MM.1S (cell line): ENCODE data around the gene WDR19.

Experiments used
- DNase-seq: peaks from one replicate; pipeline ENCODE4 v3.0.0-alpha.2; 2015
- H2AFZ ChIP-seq: fragments of 300-600 bp; sonication (generic); 2 replicates; pipeline ENCODE4 v1.6.0; 2016; ENCODE audit warnings: antibody characterized with exemption, low read length
- H3F3A ChIP-seq: fragments of 300-600 bp; sonication (generic); 2 replicates; pipeline ENCODE4 v1.6.1; 2016; ENCODE audit warnings: mild to moderate bottlenecking, antibody characterized with exemption, low read length, moderate library complexity, mixed read lengths; ENCODE audit not compliant: insufficient read depth
- H3K27ac ChIP-seq: fragments of 300-600 bp; sonication (generic); 2 replicates; pipeline ENCODE4 v1.5.1; 2016; ENCODE audit warnings: mild to moderate bottlenecking, low read length
- H3K27me3 ChIP-seq: fragments of 300-600 bp; sonication (generic); replicated peaks from 2 replicates; pipeline ENCODE4 v1.6.0; 2016; ENCODE audit warnings: low read length; ENCODE audit not compliant: insufficient read depth
- H3K36me3 ChIP-seq: fragments of 300-600 bp; sonication (generic); replicated peaks from 2 replicates; pipeline ENCODE4 v1.6.1; 2016; ENCODE audit warnings: mild to moderate bottlenecking, low read length, mixed read lengths; ENCODE audit not compliant: insufficient read depth
- H3K4me1 ChIP-seq: fragments of 300-600 bp; sonication (generic); 2 replicates; pipeline ENCODE4 v1.6.1; 2016; ENCODE audit warnings: low read length, mixed read lengths
- H3K4me2 ChIP-seq: fragments of 300-600 bp; sonication (generic); 2 replicates; pipeline ENCODE4 v1.6.0; 2016; ENCODE audit warnings: low read depth, low read length
- H3K4me3 ChIP-seq: fragments of 300-600 bp; sonication (generic); 2 replicates; pipeline ENCODE4 v1.5.1; 2016; ENCODE audit warnings: low read length, mixed read lengths
- H3K79me2 ChIP-seq: fragments of 300-600 bp; sonication (generic); 2 replicates; pipeline ENCODE4 v1.6.1; 2016; ENCODE audit warnings: mixed run types, low read length, mixed read lengths
- H3K9ac ChIP-seq: fragments of 300-600 bp; sonication (generic); 2 replicates; pipeline ENCODE4 v1.6.1; 2016; ENCODE audit warnings: low read length, mixed read lengths
- H3K9me2 ChIP-seq: fragments of 300-600 bp; sonication (generic); replicated peaks from 2 replicates; pipeline ENCODE4 v1.6.1; 2016; ENCODE audit warnings: mild to moderate bottlenecking, low read length, mixed read lengths; ENCODE audit not compliant: insufficient read depth
- H3K9me3 ChIP-seq: fragments of 300-600 bp; sonication (generic); replicated peaks from 2 replicates; pipeline ENCODE4 v1.6.1; 2016; ENCODE audit warnings: mild to moderate bottlenecking, low read length, mixed read lengths; ENCODE audit not compliant: insufficient read depth
- H4K20me1 ChIP-seq: fragments of 300-600 bp; sonication (generic); 2 replicates; pipeline ENCODE4 v1.6.1; 2016; ENCODE audit warnings: mild to moderate bottlenecking, low read length, moderate library complexity, mixed read lengths; ENCODE audit not compliant: insufficient read depth
- CTCF ChIP-seq: fragments of 300-600 bp; sonication (generic); IDR thresholded peaks from 2 replicates; pipeline ENCODE4 v1.5.1; 2016; ENCODE audit warnings: antibody characterized with exemption, low read length, mixed read lengths
- EZH2 ChIP-seq: fragments of 300-600 bp; sonication (generic); optimal IDR thresholded peaks from 2 replicates; pipeline ENCODE3; 2017; ENCODE audit warnings: low read depth, mild to moderate bottlenecking, antibody characterized with exemption, low read length, mixed read lengths
- EZH2phosphoT487 ChIP-seq: fragments of 300-600 bp; sonication (generic); IDR thresholded peaks from 2 replicates; pipeline ENCODE4 v1.6.1; 2018; ENCODE audit warnings: antibody characterized with exemption, low read length

WDR19 gene

DNA sequence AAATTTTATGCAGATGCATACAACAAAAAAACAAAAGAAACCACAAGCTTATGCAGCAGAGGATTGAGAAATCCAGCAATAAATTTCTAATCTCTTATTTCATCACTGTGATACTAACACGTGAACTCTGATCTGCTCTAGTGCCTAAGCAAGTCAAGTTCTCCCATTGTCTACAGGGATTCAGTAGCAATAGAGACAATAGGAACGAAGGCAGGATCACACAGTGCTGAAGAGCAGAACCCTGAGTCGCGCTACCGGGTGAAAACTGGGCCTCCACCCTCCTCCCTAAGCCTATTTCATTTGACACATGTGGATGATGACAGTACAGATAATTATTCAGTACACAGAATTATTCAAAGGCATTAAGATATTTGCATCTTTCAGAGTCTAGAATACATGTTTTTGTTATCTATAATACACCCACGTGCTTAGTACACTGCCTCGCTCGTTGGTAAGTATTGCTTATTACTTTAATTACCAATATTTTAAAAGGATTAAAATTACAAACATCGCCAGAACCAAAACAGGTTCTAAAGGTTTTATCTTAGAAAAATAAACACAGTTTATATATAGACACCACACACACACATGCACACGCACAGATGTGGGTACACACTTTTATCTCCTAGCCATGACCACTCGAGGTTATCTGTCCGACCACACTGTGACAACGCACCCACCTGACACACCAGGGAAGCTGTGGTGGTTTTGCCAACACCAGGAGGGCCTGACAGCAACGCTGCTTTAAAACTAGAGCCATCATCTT, 123.8 kb downstream of the WDR19 start:
- H2AFZ ChIP-seq = no peak overlapping the region
- H3K4me1 ChIP-seq = no peaks in the 10 kb centered on the region
- H3K9ac ChIP-seq = no peak overlapping the region
- H3F3A ChIP-seq = no peaks in the 10 kb centered on the region
- H3K9me3 ChIP-seq = no peaks in the 10 kb centered on the region
- H3K9me2 ChIP-seq = no peaks in the 10 kb centered on the region
- no peak for TF ChIP-seq CTCF
- H3K27ac ChIP-seq = no peak overlapping the region
- no peak for DNase-seq
- H3K27me3 ChIP-seq = no peaks in the 10 kb centered on the region
- H3K36me3 ChIP-seq = peaks cover 17% of the 10 kb centered on the region
- no peak overlapping the region for H3K4me3 ChIP-seq
- no peaks in the 10 kb centered on the region for H4K20me1 ChIP-seq
- peaks cover 22% of the 10 kb centered on the region for H3K79me2 ChIP-seq
- H3K4me2 ChIP-seq = no peak overlapping the region

DNA sequence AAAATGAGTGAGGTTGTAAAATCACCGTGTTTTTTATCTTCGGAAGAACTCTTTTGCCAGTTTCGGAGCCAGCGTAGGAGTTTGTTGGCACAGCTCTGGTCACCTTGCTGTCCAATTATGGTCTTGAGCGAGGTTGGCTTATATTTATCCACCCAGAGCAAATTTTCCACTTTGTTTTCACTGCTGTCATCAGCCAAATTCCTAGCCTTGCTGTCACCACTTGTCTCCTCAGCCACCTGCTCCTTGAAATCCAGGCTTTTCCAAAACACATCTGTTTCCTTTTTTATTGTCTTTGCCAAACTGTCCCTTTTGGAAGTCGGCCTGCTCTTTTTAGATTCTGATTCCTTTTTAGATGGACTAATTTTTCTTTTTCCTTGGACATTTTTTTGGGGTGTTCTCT, 126.3 kb downstream of the WDR19 start:
- Histone ChIP-seq H3K4me2 (no peak overlapping the region), H3K4me1 (no peaks in the 10 kb centered on the region), H3K79me2 (peaks cover 24% of the 10 kb centered on the region), H3K27ac (no peak overlapping the region), H3F3A (no peaks in the 10 kb centered on the region), H3K4me3 (no peak overlapping the region), H4K20me1 (no peaks in the 10 kb centered on the region), H3K9ac (no peak overlapping the region), H2AFZ (no peak overlapping the region), H3K9me3 (no peaks in the 10 kb centered on the region), H3K27me3 (no peaks in the 10 kb centered on the region), H3K9me2 (no peaks in the 10 kb centered on the region), H3K36me3 (peaks cover 19% of the 10 kb centered on the region)
- no peak for TF ChIP-seq EZH2
- TF ChIP-seq EZH2phosphoT487 = no peak
- TF ChIP-seq CTCF = no peak
- DNase-seq = no peak

DNA sequence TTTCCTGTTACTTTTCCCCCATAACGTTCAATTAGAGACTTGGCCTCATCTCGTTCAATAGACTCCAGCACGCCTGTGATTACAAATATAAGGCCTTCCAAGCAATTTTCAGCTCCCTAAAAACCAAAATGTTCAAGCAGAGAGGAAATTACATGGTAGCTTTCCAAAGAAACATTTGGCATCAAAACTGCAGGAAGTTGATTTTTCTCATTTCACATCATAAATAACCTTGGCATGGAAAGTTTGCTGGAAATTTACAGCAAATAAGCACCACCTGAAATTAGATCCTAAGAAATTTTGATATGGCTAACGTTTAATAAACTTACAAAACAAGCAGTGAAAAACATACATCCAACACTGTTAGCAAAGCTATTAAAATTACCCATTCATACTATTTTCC, 130.5 kb downstream of the WDR19 start:
- no peak for DNase-seq
- no peak overlapping the region for H2AFZ ChIP-seq
- H3K27ac ChIP-seq = no peak overlapping the region
- no peak overlapping the region for H3K4me3 ChIP-seq
- TF ChIP-seq CTCF (no peak), EZH2 (no peak), EZH2phosphoT487 (no peak)
- no peaks in the 10 kb centered on the region for H3F3A ChIP-seq
- H3K9ac ChIP-seq = no peak overlapping the region
- peaks cover 21% of the 10 kb centered on the region for H3K79me2 ChIP-seq
- H3K27me3 ChIP-seq = no peaks in the 10 kb centered on the region
- peaks cover 24% of the 10 kb centered on the region for H3K36me3 ChIP-seq
- H3K4me2 ChIP-seq = no peak overlapping the region
- no peaks in the 10 kb centered on the region for H3K9me3 ChIP-seq
- no peaks in the 10 kb centered on the region for H4K20me1 ChIP-seq
- no peaks in the 10 kb centered on the region for H3K9me2 ChIP-seq
- H3K4me1 ChIP-seq = no peaks in the 10 kb centered on the region
